Hepatocyte (in vitro differentiated cells): ENCODE results near the gene ERO1B.

Experiments used
- CTCF ChIP-seq: fragments of 200-600 bp; sonication (generic); IDR thresholded peaks from 2 replicates; pipeline ENCODE4 v1.5.1; 2016; ENCODE audit warnings: antibody characterized with exemption, mild to moderate bottlenecking; ENCODE audit not compliant: poor library complexity
- EZH2 ChIP-seq: fragments of 200-600 bp; sonication (generic); IDR thresholded peaks from 2 replicates; pipeline ENCODE4 v1.6.1; 2016; ENCODE audit warnings: antibody characterized with exemption, mild to moderate bottlenecking, borderline replicate concordance
- EZH2phosphoT487 ChIP-seq: fragments of 200-600 bp; sonication (generic); IDR thresholded peaks from one replicate; pipeline ENCODE4 v1.6.1; 2018; ENCODE audit warnings: antibody characterized with exemption, mild to moderate bottlenecking, low read depth, moderate library complexity; ENCODE audit not compliant: unreplicated experiment, severe bottlenecking

- TF ChIP-seq CTCF (no peak), EZH2 (no peak), EZH2phosphoT487 (no peak)
Measured at GRCh38 chr1:236269439-236269838, 12.3 kb downstream of the ERO1B start.
